Activated naive CD4-positive, alpha-beta T cell (primary cell): ENCODE data around the gene LHPP.

Source experiments
- DNase-seq, 4 experiments: peaks; one replicate each; lab custom pipeline; 2025; lab: John Stamatoyannopoulos, UW

LHPP gene

GRCh38 chr10:124658591-124659242 is 197.1 kb downstream of the LHPP start:
- no peak for DNase-seq

DNA sequence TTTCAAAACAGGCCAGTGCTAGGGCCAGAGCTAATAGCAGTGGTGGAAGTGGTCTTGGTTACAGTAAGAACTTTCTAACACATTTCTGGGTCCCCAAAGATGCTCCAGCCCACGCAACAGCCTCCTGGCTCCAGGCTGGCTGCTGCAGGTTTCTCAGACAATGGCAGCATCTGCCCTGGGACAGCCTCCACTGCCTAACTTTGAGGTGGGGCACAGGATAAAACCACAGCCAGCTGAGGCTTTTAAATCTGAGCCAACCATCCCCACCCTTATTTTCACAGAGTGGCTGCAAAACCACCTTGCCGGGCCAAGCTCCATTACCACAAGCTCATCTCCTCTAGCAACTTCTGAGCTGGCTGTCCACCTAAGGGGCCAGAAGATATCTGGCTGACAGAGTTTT is 197.8 kb downstream of the LHPP start:
- no peak for DNase-seq

GRCh38 chr10:124660404-124661125 is 198.9 kb downstream of the LHPP start:
- no peak for DNase-seq

DNA sequence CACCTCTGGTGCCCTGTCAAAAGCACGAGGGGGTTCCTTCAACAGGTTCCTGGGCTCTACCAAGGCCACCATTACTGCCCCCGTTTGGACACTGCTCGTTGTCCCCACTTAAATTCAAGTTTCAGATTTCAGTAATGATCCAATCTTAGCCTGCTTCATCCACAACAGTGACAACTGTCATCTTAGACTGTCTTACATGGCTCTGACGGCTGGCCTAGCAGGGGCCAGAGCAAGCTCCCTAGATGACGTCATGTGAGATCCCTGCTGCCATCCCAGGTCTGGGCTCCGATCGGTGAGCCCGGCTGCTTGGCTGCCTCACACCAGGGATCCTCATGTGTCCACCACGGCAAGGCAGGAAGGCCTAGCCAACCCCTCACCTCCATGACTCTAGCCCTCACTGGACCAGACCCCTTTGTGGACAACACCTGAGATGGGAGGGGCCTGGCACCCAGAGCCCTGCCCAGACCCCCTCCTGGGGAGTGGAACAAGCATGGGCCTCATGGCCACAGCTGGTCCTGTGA is 200.1 kb downstream of the LHPP start:
- no peak for DNase-seq

DNA sequence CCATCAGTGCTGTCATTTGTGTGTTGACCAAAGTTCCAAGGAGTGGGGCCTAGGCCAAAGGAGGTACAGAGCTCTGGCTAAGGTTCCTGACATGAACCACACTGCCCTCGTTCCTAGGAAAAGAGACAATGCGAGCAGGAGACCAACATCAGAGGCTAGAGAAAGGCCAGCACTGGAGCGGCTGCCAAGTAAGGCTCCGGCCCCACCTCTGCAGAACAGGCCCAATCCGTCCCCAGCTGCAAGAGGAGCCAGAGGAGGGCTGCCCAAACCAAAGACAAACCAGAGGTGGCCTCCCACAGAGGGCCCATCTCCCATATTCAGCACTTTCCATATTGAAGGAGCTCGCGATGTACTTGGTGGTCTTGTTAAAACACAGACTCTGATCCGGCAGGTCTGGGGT is 201.6 kb downstream of the LHPP start:
- DNase-seq, result no peak
